ENCODE measurements around the gene SUPT3H.
"Not testable (repeated sequence)": the region's sequence is repeated elsewhere in the genome, so short reads cannot be mapped to it uniquely, and the experiment has no call there.

Gene SUPT3H

GRCh38 chr6:45184040-45184439 is 193.7 kb downstream of the SUPT3H start:
- no peaks in the 10 kb centered on the region for H3K9me3 ChIP-seq (ENCODE audit: insufficient read depth, low read length)
- no peak overlapping the region for H3K4me3 ChIP-seq (ENCODE audit: insufficient read length, low read depth)
- H3K4me1 ChIP-seq (ENCODE audit: insufficient read depth, insufficient read length): no peaks in the 10 kb centered on the region
- TF ChIP-seq YY1 (IDR thresholded peaks at IDR 0.05; ENCODE audit: insufficient read depth, insufficient read length) (no peak), ZNF274 (IDR thresholded peaks at IDR 0.05; ENCODE audit: low read depth, low read length) (no peak), SUZ12 (IDR thresholded peaks at IDR 0.05; ENCODE audit: extremely low read depth, insufficient read depth, insufficient read length) (no peak)
- H3K36me3 ChIP-seq (ENCODE audit: insufficient read depth, insufficient read length, low read length): no peaks in the 10 kb centered on the region
- H3K9ac ChIP-seq (ENCODE audit: insufficient read length, low read depth): no peak overlapping the region
- H3K27me3 ChIP-seq (ENCODE audit: insufficient read depth, insufficient read length): no peaks in the 10 kb centered on the region
- no peak for DNase-seq (ENCODE audit: low read depth, low spot score)

- not testable (repeated sequence) for H3K4me3 ChIP-seq (ENCODE audit: insufficient read length, low read depth); H3K27me3 ChIP-seq (ENCODE audit: insufficient read depth, insufficient read length); DNase-seq (ENCODE audit: low read depth, low spot score); H3K36me3 ChIP-seq (ENCODE audit: insufficient read depth, insufficient read length, low read length); H3K4me1 ChIP-seq (ENCODE audit: insufficient read depth, insufficient read length); H3K9me3 ChIP-seq (ENCODE audit: insufficient read depth, low read length); H3K9ac ChIP-seq (ENCODE audit: insufficient read length, low read depth)
Measured at GRCh38 chr6:45176373-45176772, 201.4 kb downstream of the SUPT3H start.

GRCh38 chr6:45175272-45175671 is 202.5 kb downstream of the SUPT3H start:
- no peak for TF ChIP-seq SUZ12 (IDR thresholded peaks at IDR 0.05; ENCODE audit: extremely low read depth, insufficient read depth, insufficient read length)
- H3K9me3 ChIP-seq (ENCODE audit: insufficient read depth, low read length): no peaks in the 10 kb centered on the region; the same call in 1 of the 2 replicates
- no peak overlapping the region for H3K9ac ChIP-seq (ENCODE audit: insufficient read length, low read depth)
- no peaks in the 10 kb centered on the region for H3K27me3 ChIP-seq (ENCODE audit: insufficient read depth, insufficient read length)
- no peak overlapping the region for H3K4me3 ChIP-seq (ENCODE audit: insufficient read length, low read depth)
- no peaks in the 10 kb centered on the region for H3K36me3 ChIP-seq (ENCODE audit: insufficient read depth, insufficient read length, low read length)
- no peaks in the 10 kb centered on the region for H3K4me1 ChIP-seq (ENCODE audit: insufficient read depth, insufficient read length)
- no peak for DNase-seq (ENCODE audit: low read depth, low spot score)

GRCh38 chr6:45174045-45174444 is 203.7 kb downstream of the SUPT3H start:
- no peak for DNase-seq (ENCODE audit: low read depth, low spot score)
- H3K9ac ChIP-seq (ENCODE audit: insufficient read length, low read depth): no peak overlapping the region
- H3K9me3 ChIP-seq (ENCODE audit: insufficient read depth, low read length): no peaks in the 10 kb centered on the region; the same call in 1 of the 2 replicates
- H3K27me3 ChIP-seq (ENCODE audit: insufficient read depth, insufficient read length): no peaks in the 10 kb centered on the region
- H3K36me3 ChIP-seq (ENCODE audit: insufficient read depth, insufficient read length, low read length): no peaks in the 10 kb centered on the region
- TF ChIP-seq ZNF274 (IDR thresholded peaks at IDR 0.05; ENCODE audit: low read depth, low read length): no peak
- no peak for TF ChIP-seq SUZ12 (IDR thresholded peaks at IDR 0.05; ENCODE audit: extremely low read depth, insufficient read depth, insufficient read length)
- TF ChIP-seq YY1 (IDR thresholded peaks at IDR 0.05; ENCODE audit: insufficient read depth, insufficient read length): no peak
- H3K4me1 ChIP-seq (ENCODE audit: insufficient read depth, insufficient read length): no peaks in the 10 kb centered on the region
- no peak overlapping the region for H3K4me3 ChIP-seq (ENCODE audit: insufficient read length, low read depth)

- H3K36me3 ChIP-seq (ENCODE audit: insufficient read depth, insufficient read length, low read length): no peaks in the 10 kb centered on the region
- no peak overlapping the region for H3K4me3 ChIP-seq (ENCODE audit: insufficient read length, low read depth)
- DNase-seq (ENCODE audit: low read depth, low spot score): no peak
- no peaks in the 10 kb centered on the region for H3K27me3 ChIP-seq (ENCODE audit: insufficient read depth, insufficient read length)
- no peaks in the 10 kb centered on the region; the same call in 1 of the 2 replicates for H3K9me3 ChIP-seq (ENCODE audit: insufficient read depth, low read length)
- TF ChIP-seq SUZ12 (IDR thresholded peaks at IDR 0.05; ENCODE audit: extremely low read depth, insufficient read depth, insufficient read length) (no peak), ZNF274 (IDR thresholded peaks at IDR 0.05; ENCODE audit: low read depth, low read length) (no peak), YY1 (IDR thresholded peaks at IDR 0.05; ENCODE audit: insufficient read depth, insufficient read length) (no peak)
- H3K9ac ChIP-seq (ENCODE audit: insufficient read length, low read depth): no peak overlapping the region
- no peaks in the 10 kb centered on the region for H3K4me1 ChIP-seq (ENCODE audit: insufficient read depth, insufficient read length)
Measured at GRCh38 chr6:45171380-45171779, 206.4 kb downstream of the SUPT3H start.

GRCh38 chr6:45170309-45170708 is 207.4 kb downstream of the SUPT3H start:
- H3K36me3 ChIP-seq (ENCODE audit: insufficient read depth, insufficient read length, low read length): no peaks in the 10 kb centered on the region
- H3K4me3 ChIP-seq (ENCODE audit: insufficient read length, low read depth): no peak overlapping the region
- H3K4me1 ChIP-seq (ENCODE audit: insufficient read depth, insufficient read length): no peaks in the 10 kb centered on the region
- H3K27me3 ChIP-seq (ENCODE audit: insufficient read depth, insufficient read length): no peaks in the 10 kb centered on the region
- TF ChIP-seq SUZ12 (IDR thresholded peaks at IDR 0.05; ENCODE audit: extremely low read depth, insufficient read depth, insufficient read length) (no peak), ZNF274 (IDR thresholded peaks at IDR 0.05; ENCODE audit: low read depth, low read length) (no peak), YY1 (IDR thresholded peaks at IDR 0.05; ENCODE audit: insufficient read depth, insufficient read length) (no peak)
- no peak for DNase-seq (ENCODE audit: low read depth, low spot score)
- H3K9me3 ChIP-seq (ENCODE audit: insufficient read depth, low read length): no peaks in the 10 kb centered on the region; the same call in 1 of the 2 replicates
- H3K9ac ChIP-seq (ENCODE audit: insufficient read length, low read depth): no peak overlapping the region

- H3K36me3 ChIP-seq (ENCODE audit: insufficient read depth, insufficient read length, low read length): no peaks in the 10 kb centered on the region
- no peak overlapping the region for H3K4me3 ChIP-seq (ENCODE audit: insufficient read length, low read depth)
- TF ChIP-seq ZNF274 (IDR thresholded peaks at IDR 0.05; ENCODE audit: low read depth, low read length) (no peak), YY1 (IDR thresholded peaks at IDR 0.05; ENCODE audit: insufficient read depth, insufficient read length) (no peak), SUZ12 (IDR thresholded peaks at IDR 0.05; ENCODE audit: extremely low read depth, insufficient read depth, insufficient read length) (no peak)
- H3K9me3 ChIP-seq (ENCODE audit: insufficient read depth, low read length): no peaks in the 10 kb centered on the region
- no peak for DNase-seq (ENCODE audit: low read depth, low spot score)
- H3K4me1 ChIP-seq (ENCODE audit: insufficient read depth, insufficient read length): no peaks in the 10 kb centered on the region
- H3K9ac ChIP-seq (ENCODE audit: insufficient read length, low read depth): no peak overlapping the region
- H3K27me3 ChIP-seq (ENCODE audit: insufficient read depth, insufficient read length): no peaks in the 10 kb centered on the region
Measured at GRCh38 chr6:45169815-45170214, 207.9 kb downstream of the SUPT3H start.
